ENCODE measurements around the gene PRKACA. TPM values are rescaled to one million over a fixed set of nuclear protein-coding genes. Genes with fewer than 3 reads are reported as not detected.

The PRKACA gene
- total RNA-seq, 1 donor from 2014 or later, result 88.1 TPM

DNA sequence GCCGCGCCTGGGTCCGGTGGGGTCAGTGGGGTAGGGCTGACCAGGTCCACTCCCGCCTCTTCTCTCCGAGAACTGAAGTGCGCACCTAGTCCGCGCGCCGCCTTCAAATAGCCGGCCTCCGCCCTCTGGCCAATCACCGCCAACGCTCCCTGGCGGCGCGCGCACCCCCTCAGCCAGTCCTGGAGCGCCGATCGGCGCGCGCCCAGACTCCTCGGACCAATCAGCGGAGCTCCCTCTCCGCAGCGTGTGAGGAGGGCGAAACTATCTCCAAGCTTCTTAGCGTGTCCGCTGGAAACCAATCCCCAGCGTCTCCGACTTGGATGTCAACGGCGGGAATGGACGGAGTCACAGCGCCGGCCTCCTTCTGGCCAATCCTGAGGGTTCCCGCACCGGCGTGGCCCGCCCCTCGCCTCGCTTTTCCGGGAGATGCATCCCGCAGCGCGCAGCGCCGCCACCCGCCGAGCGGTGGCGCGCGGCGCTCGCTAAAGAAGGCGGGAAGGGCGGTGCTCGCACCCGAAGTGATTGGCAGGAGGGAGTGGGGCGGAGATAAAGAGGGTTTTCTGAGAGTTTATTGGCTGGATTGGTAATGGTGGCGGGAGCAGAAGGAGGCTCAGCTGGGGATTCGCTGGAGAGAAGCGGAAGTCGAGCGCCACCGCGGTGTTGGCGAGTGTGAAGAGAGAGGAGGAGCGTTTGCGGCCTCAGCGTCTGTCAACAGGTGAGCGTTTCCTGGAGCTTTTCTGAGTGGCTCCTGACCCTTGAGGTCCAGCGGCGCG lies 19.1 kb upstream of the PRKACA start, which contains the start of gene ASF1B:
ASF1B (minus strand) TSS at position 81 of the 773 bp plus-strand sequence. CDS start 133 bp downstream, outside the sequence.
- no peaks in the 10 kb centered on the region for H3K9me3 Mint-ChIP-seq
- peaks cover 32% of the 10 kb centered on the region for H3K4me1 Mint-ChIP-seq (ENCODE audit: unreplicated experiment)
- no peaks in the 10 kb centered on the region for H3K36me3 Mint-ChIP-seq
- peak; percentile 99 for DNase-seq (ENCODE audit: extremely low spot score, unreplicated experiment)
- TF ChIP-seq, protein P1, sequence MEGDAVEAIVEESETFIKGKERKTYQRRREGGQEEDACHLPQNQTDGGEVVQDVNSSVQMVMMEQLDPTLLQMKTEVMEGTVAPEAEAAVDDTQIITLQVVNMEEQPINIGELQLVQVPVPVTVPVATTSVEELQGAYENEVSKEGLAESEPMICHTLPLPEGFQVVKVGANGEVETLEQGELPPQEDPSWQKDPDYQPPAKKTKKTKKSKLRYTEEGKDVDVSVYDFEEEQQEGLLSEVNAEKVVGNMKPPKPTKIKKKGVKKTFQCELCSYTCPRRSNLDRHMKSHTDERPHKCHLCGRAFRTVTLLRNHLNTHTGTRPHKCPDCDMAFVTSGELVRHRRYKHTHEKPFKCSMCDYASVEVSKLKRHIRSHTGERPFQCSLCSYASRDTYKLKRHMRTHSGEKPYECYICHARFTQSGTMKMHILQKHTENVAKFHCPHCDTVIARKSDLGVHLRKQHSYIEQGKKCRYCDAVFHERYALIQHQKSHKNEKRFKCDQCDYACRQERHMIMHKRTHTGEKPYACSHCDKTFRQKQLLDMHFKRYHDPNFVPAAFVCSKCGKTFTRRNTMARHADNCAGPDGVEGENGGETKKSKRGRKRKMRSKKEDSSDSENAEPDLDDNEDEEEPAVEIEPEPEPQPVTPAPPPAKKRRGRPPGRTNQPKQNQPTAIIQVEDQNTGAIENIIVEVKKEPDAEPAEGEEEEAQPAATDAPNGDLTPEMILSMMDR (conservative IDR thresholded peaks at IDR 0.05), result peak; percentile 66
- H3K4me3 Mint-ChIP-seq, result peak within 1 kb of the TSS; percentile 94
- H3K27ac Mint-ChIP-seq, result peak within 1 kb of the TSS; percentile 97
- no peaks in the 10 kb centered on the region for H3K27me3 Mint-ChIP-seq

DNA sequence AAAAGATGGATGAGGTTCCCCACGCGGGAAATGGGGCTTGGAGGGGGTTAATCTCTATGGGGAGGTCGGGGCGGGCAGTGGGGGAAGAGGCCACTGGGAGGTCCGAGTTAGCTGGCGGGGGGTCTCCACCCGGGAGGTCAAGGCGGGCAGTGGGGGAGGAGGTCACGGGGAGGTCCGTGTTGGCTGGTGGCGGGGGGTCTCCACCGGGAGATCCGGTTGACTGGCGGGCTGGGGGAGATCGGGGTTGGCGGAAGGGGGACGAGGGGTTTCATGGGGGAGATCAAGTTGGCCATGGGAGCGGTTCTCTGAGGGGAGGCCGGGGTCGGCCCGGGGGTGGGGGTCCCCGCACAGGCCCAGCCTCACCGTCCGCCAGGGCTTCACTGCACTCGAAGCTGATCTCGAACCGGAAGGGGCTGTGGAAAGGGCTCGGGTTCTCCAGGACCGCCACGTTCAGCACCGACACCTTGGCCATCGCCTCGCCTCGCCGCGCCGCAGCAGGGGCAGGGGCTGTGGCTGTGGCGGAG lies 18.5 kb upstream of the PRKACA start:
- DNase-seq (ENCODE audit: extremely low spot score, unreplicated experiment), result no peak
- H3K27me3 Mint-ChIP-seq, result no peaks in the 10 kb centered on the region
- peak overlapping the region; percentile 97 for H3K27ac Mint-ChIP-seq
- H3K4me3 Mint-ChIP-seq, result peak overlapping the region; percentile 94
- H3K4me1 Mint-ChIP-seq (ENCODE audit: unreplicated experiment), result peaks cover 32% of the 10 kb centered on the region
- TF ChIP-seq, protein P1 (conservative IDR thresholded peaks at IDR 0.05), result no peak
- H3K36me3 Mint-ChIP-seq, result no peaks in the 10 kb centered on the region
- H3K9me3 Mint-ChIP-seq, result no peaks in the 10 kb centered on the region

DNA sequence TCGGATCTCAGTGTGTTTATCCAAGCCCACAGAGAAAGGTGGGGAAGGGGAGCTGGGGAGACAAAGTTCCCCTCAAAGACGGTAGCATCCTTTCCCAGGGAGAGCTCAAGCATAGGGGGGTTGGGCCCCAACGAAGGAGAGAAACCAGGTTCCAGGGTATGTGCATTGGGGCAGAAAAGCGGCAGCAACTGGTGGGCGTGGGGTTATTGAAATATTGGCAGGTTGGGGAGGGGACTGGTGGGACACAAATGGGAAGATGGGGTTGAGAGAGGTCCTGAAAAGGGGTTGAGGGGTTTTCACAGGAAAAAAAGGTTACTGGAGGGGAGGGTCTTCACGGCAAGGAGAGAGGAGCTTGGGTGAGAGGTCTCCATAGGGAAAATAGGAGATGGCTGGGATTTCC lies 17.8 kb upstream of the PRKACA start:
- peak overlapping the region; percentile 94 for H3K4me3 Mint-ChIP-seq
- peaks cover 32% of the 10 kb centered on the region for H3K4me1 Mint-ChIP-seq (ENCODE audit: unreplicated experiment)
- H3K27me3 Mint-ChIP-seq, result no peaks in the 10 kb centered on the region
- H3K36me3 Mint-ChIP-seq, result no peaks in the 10 kb centered on the region
- TF ChIP-seq, protein P1 (conservative IDR thresholded peaks at IDR 0.05), result no peak
- DNase-seq (ENCODE audit: extremely low spot score, unreplicated experiment), result no peak
- H3K27ac Mint-ChIP-seq, result peak overlapping the region; percentile 29
- H3K9me3 Mint-ChIP-seq, result no peaks in the 10 kb centered on the region

DNA sequence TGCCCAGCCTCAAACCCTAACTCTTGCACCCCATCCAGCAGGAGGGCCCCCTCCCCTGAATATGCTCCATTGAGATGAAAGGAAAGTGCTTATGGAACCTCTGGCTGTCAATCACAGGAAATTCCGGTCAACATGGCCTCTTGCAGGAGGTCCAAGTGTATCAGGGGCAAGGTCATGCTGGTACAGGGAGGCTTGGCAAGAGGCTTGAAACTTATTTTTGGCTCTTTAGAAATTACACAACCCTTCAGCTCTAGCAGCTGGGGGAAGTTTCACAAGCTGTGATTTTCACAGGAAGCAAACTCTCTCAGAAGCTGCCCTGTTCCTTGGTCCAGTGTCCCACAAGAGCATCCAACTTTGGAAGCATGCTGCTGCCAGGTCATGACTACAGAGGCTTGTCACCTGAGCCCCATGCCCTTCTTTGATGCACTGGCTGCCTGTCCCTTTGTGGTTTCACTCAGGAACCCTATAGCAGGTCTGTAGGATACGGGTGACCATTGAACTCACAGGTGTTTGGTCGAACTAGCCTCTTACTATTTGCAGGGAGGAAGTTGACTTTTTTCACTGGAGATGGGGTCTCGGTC lies 10.5 kb upstream of the PRKACA start:
- H3K4me1 Mint-ChIP-seq (ENCODE audit: unreplicated experiment), result no peaks in the 10 kb centered on the region
- no peak for DNase-seq (ENCODE audit: extremely low spot score, unreplicated experiment)
- H3K36me3 Mint-ChIP-seq, result peaks cover 1% of the 10 kb centered on the region
- H3K27me3 Mint-ChIP-seq, result no peaks in the 10 kb centered on the region
- TF ChIP-seq, protein P1 (conservative IDR thresholded peaks at IDR 0.05), result no peak
- no peaks in the 10 kb centered on the region for H3K9me3 Mint-ChIP-seq
- no peak overlapping the region for H3K27ac Mint-ChIP-seq
- no peak overlapping the region for H3K4me3 Mint-ChIP-seq

DNA sequence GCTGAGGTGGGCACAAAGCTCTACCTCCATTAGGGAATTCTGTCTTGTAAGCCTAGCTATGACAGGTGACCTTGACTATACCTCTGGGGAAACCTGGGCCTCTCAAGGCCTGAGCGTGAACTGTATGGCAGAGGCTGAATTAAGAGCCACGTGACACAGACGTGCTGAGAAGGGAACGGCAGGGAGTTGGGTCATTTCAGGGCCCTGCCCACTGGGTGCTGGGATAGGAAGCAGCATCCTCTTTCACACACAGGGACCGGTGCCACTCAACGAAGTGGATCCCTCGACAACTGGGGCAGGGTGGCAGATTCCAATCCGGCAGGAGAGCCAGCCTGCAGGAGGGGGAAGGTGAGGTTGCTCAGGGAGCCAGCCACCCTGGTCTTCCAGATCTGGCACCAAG lies 9.6 kb upstream of the PRKACA start:
- H3K27ac Mint-ChIP-seq, result no peak overlapping the region
- H3K4me1 Mint-ChIP-seq (ENCODE audit: unreplicated experiment), result no peaks in the 10 kb centered on the region
- H3K4me3 Mint-ChIP-seq, result no peak overlapping the region
- peaks cover 3% of the 10 kb centered on the region for H3K36me3 Mint-ChIP-seq
- H3K27me3 Mint-ChIP-seq, result no peaks in the 10 kb centered on the region
- DNase-seq (ENCODE audit: extremely low spot score, unreplicated experiment), result no peak
- H3K9me3 Mint-ChIP-seq, result no peaks in the 10 kb centered on the region
- TF ChIP-seq, protein P1 (conservative IDR thresholded peaks at IDR 0.05), result no peak
